Thyroid gland (tissue), 4 donors: ENCODE data around the gene DIS3L2. TPM values are rescaled to one million over a fixed set of nuclear protein-coding genes. Genes with fewer than 3 reads are reported as not detected.

Experiments used
- DNase-seq, 2 donors: peaks; one replicate each; pipeline ENCODE4 v3.0.0-alpha.2; 2019
- H3K27ac ChIP-seq, 3 donors: fragments of 200-600 bp; sonication (generic); 1 replicate in 2 of 3; 2 replicates in 1 of 3; pipeline ENCODE4 v1.5.1; 2016 to 2019; ENCODE audit warnings: mild to moderate bottlenecking in 1 of 3, moderate library complexity in 1 of 3
- H3K27me3 ChIP-seq: fragments of 200-600 bp; sonication (generic); one replicate; pipeline ENCODE4 v1.5.1; 2019
- H3K36me3 ChIP-seq, 2 donors: fragments of 200-600 bp; sonication (generic); one replicate each; pipeline ENCODE4 v1.5.1; 2016 to 2019
- H3K4me1 ChIP-seq, 2 donors: fragments of 200-600 bp; sonication (generic); one replicate each; pipeline ENCODE4 v1.5.1; 2017 to 2019
- H3K4me3 ChIP-seq, 3 donors: fragments of 200-600 bp; sonication (generic); replicated peaks in 1 of 3; 1 replicate in 2 of 3; 2 replicates in 1 of 3; pipeline ENCODE4 v1.5.1; 2016; ENCODE audit warnings: mild to moderate bottlenecking in 1 of 3
- H3K9me3 ChIP-seq: fragments of 200-600 bp; sonication (generic); one replicate; pipeline ENCODE4 v1.5.1; 2017
- POLR2A ChIP-seq, 2 donors: fragments of 450-650 bp; IDR thresholded peaks; one replicate each; pipeline ENCODE4 v1.6.1; 2017; ENCODE audit warnings: antibody characterized with exemption in 2 of 2, mild to moderate bottlenecking in 2 of 2, moderate library complexity in 1 of 2
- WGBS, 2 donors: methylation state at CpG; one replicate each; pipeline ENCODE4 v1.1.5; 2017; 5-methylcytosine and 5-hydroxymethylcytosine counted together
- intact Hi-C: fragments of 100-400 bp; cut with DNase I; formaldehyde crosslinking; loops from one replicate; pipeline ENCODE4 v1.15.1; 2023
- total RNA-seq, 4 donors: library from RNA; depleted of rRNA; stranded (reverse); fragments of >200 nt; gene quantifications; one replicate each; pipeline ENCODE4 v1.2.3, GENCODE V29; 2016
- TF ChIP-seq, protein P1 (sequence below), 6 experiments: fragments of 200-600 bp in 3 of 6; fragments of 450-650 bp in 3 of 6; sonication (generic) in 3 of 6; IDR thresholded peaks; one replicate each; pipeline ENCODE4 v1.5.1; 2016 to 2019; ENCODE audit warnings: antibody characterized with exemption in 6 of 6, mild to moderate bottlenecking in 2 of 6, inconsistent platforms in 1 of 6, moderate library complexity in 1 of 6

Gene DIS3L2
- total RNA-seq, 4 donors from 2014 or later: 42.2 to 68.7 (median 50.3) TPM

DNA sequence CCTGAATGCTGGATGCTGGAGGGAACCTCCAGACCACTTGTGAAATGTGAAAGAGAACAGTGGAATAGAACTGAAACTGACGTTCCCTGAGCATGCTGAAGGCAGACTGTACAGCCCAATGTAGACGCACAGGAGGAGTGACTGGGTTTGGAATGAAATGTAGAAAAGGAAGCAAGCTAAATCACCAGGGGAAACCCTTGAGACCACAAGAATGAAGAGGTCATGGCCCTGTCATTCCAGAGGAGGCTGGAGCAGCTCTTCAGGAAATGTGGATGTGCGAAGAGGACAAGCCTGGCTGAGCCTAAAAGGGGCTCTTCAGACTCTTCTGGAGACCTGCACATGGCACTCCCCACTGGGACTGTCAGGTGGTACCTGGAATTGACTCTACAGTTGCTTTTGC lies 298.6 kb downstream of the DIS3L2 start:
- peaks cover 5 to 12% of the 10 kb centered on the region in 2 donors for H3K36me3 ChIP-seq
- intact Hi-C loops: no loop called here
- no peaks in the 10 kb centered on the region for H3K9me3 ChIP-seq
- TF ChIP-seq, protein P1, sequence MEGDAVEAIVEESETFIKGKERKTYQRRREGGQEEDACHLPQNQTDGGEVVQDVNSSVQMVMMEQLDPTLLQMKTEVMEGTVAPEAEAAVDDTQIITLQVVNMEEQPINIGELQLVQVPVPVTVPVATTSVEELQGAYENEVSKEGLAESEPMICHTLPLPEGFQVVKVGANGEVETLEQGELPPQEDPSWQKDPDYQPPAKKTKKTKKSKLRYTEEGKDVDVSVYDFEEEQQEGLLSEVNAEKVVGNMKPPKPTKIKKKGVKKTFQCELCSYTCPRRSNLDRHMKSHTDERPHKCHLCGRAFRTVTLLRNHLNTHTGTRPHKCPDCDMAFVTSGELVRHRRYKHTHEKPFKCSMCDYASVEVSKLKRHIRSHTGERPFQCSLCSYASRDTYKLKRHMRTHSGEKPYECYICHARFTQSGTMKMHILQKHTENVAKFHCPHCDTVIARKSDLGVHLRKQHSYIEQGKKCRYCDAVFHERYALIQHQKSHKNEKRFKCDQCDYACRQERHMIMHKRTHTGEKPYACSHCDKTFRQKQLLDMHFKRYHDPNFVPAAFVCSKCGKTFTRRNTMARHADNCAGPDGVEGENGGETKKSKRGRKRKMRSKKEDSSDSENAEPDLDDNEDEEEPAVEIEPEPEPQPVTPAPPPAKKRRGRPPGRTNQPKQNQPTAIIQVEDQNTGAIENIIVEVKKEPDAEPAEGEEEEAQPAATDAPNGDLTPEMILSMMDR (IDR thresholded peaks at IDR 0.05): no peak
- peak in 1 of 2 donors; percentile 14 for TF ChIP-seq POLR2A (IDR thresholded peaks at IDR 0.05)
- peaks cover 35 to 44% of the 10 kb centered on the region in 2 donors for H3K4me1 ChIP-seq
- H3K27ac ChIP-seq: peak overlapping the region in 2 of 3 donors; percentile 27 to 54
- no peaks in the 10 kb centered on the region for H3K27me3 ChIP-seq
- peak; percentile 88 to 92 for DNase-seq
- WGBS, 2 donors: 8 to 18% methylated on average over 3 of the region's 3 CpGs
- H3K4me3 ChIP-seq: no peak overlapping the region

DNA sequence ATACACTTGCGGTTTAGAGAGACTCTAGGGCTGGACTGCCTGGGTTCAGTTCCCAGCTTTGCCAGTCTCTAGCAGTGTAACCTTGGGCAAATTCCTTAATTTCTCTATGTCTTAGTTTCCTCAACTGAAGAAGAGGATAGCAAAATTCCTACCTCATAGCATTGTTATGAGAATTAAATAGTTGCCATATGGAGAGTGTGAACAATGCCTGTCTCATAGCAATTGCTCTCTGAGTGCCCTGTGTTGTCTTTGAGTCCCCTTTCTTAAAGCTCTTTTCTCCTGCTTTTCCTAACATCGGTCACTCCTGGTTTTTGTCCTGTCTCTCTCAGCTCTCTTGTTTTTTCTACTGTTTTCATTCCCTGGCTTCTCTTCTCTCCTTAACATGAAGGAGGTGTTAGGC lies 300.3 kb downstream of the DIS3L2 start:
- Histone ChIP-seq H3K36me3 (peaks cover 5 to 12% of the 10 kb centered on the region in 2 donors), H3K4me3 (no peak overlapping the region), H3K4me1 (peaks cover 32 to 42% of the 10 kb centered on the region in 2 donors), H3K27ac (no peak overlapping the region), H3K27me3 (no peaks in the 10 kb centered on the region), H3K9me3 (no peaks in the 10 kb centered on the region)
- intact Hi-C loops: no loop called here
- WGBS, 2 donors: 94 to 98% methylated on average over 2 of the region's 2 CpGs
- TF ChIP-seq, protein P1 (IDR thresholded peaks at IDR 0.05): no peak
- TF ChIP-seq POLR2A (IDR thresholded peaks at IDR 0.05): no peak
- DNase-seq: no peak

DNA sequence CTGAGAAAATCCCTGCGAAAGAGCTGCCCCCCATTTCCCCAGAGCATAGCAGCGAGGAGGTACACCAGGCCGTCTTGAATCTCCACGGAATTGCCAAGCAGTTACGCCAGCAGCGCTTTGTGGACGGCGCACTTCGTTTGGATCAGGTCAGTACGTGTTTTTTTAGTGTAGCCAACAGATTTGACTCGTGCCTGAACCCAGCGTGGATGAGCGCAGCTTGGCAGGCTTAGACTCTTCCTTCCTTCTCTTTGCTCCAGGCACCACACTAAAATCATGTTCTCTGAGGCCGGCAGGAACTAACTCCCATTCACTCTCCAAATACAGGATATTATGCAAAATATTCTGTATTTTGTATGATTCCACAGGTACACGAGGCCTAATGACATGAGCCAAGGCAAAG lies 301.8 kb downstream of the DIS3L2 start:
- peaks cover 5 to 12% of the 10 kb centered on the region in 2 donors for H3K36me3 ChIP-seq
- H3K4me1 ChIP-seq: peaks cover 23 to 31% of the 10 kb centered on the region in 2 donors
- WGBS, 2 donors: 87 to 95% methylated on average over 15 of the region's 15 CpGs

DNA sequence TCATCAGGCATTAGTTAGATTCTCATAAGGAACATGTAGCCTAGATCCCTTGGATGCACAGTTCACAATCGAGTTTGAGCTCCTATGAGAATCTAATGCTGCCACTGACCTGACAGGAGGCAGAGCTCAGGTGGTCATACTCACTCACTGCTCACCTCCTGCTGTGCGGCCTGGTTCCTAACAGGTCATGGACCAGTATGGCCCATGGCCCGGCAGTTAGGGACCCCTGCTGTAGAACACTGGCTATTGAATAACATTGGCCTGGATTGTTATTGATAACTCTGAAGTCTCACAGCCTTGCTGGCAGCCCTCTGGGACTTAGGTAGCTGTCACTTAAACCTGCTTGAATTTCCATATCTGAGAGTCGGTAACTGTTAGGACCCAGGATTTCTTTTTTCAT lies 302.6 kb downstream of the DIS3L2 start:
- no peak for DNase-seq
- H3K27me3 ChIP-seq: no peaks in the 10 kb centered on the region
- no peak overlapping the region for H3K27ac ChIP-seq
- TF ChIP-seq POLR2A (IDR thresholded peaks at IDR 0.05): no peak
- TF ChIP-seq, protein P1 (IDR thresholded peaks at IDR 0.05): no peak
- no peaks in the 10 kb centered on the region for H3K9me3 ChIP-seq
- H3K36me3 ChIP-seq: peaks cover 5 to 12% of the 10 kb centered on the region in 2 donors
- H3K4me3 ChIP-seq: no peak overlapping the region
- peaks cover 23 to 26% of the 10 kb centered on the region in 2 donors for H3K4me1 ChIP-seq
- intact Hi-C loops: no loop called here
- 97 to 98% methylated on average over 4 of the region's 4 CpGs for WGBS, 2 donors

More for the DNA sequence above, 301.8 kb downstream of the DIS3L2 start:
- Histone ChIP-seq H3K27ac (no peak overlapping the region), H3K4me3 (no peak overlapping the region), H3K9me3 (no peaks in the 10 kb centered on the region), H3K27me3 (no peaks in the 10 kb centered on the region)
- DNase-seq: no peak
- TF ChIP-seq POLR2A (IDR thresholded peaks at IDR 0.05): no peak
- TF ChIP-seq, protein P1 (IDR thresholded peaks at IDR 0.05): no peak
- intact Hi-C loops: no loop called here

DNA sequence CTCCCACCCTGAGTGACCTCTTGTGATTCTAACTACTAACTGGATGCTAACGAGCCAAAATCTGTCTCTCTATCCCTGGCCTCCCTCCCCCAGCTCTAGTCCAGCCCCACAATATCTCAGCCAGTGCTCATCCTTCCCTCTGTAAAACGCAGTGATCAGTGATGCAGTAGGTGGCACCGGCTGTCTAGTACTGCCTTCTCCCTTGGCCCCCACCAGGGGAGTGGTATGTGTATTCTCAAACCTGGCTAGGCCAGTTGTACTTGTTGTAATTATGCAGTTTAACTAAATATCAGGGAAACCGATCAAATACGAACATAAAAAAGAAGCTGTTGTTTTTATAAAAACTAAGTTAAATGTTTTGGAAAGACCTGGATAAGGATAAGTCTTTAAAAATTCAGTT lies 303.8 kb downstream of the DIS3L2 start:
- Histone ChIP-seq H3K4me3 (no peak overlapping the region), H3K27me3 (no peaks in the 10 kb centered on the region), H3K4me1 (peaks cover 13 to 14% of the 10 kb centered on the region in 2 donors), H3K36me3 (peaks cover 5 to 12% of the 10 kb centered on the region in 2 donors), H3K9me3 (no peaks in the 10 kb centered on the region), H3K27ac (no peak overlapping the region)
- intact Hi-C loops: no loop called here
- TF ChIP-seq, protein P1 (IDR thresholded peaks at IDR 0.05): no peak
- no peak for TF ChIP-seq POLR2A (IDR thresholded peaks at IDR 0.05)
- no peak for DNase-seq
- whole genome bisulfite sequencing, 2 donors: 91% methylated on average over 5 of the region's 5 CpGs
